HepG2 (cell line): ENCODE measurements around the gene FALEC. TPM values are rescaled to one million over a fixed set of nuclear protein-coding genes. Genes with fewer than 3 reads are reported as not detected.

Experiments
- CEBPG ChIP-seq: IDR thresholded peaks from 2 replicates; pipeline ENCODE4 v1.6.1; 2016
- FOXA3 ChIP-seq: IDR thresholded peaks from 2 replicates; pipeline ENCODE4 v1.6.1; 2016; ENCODE audit warnings: missing genetic modification reagents, missing compliant biosample characterization
- FOXJ3 ChIP-seq: sonication (generic); formaldehyde crosslinking; IDR thresholded peaks from 2 replicates; pipeline ENCODE4 v1.4.0; 2020; ENCODE audit warnings: missing genetic modification reagents, mild to moderate bottlenecking, borderline replicate concordance
- ISL2 ChIP-seq: sonication (generic); formaldehyde crosslinking; IDR thresholded peaks from 2 replicates; pipeline ENCODE4 v1.5.0; 2020; ENCODE audit warnings: missing genetic modification reagents
- KAT7 ChIP-seq: IDR thresholded peaks from 2 replicates; pipeline ENCODE4 v1.6.1; 2018; ENCODE audit warnings: borderline replicate concordance, missing compliant biosample characterization
- NCOR1 ChIP-seq: fragments of 200-600 bp; sonication (generic); IDR thresholded peaks from 2 replicates; pipeline ENCODE4 v1.7.0; 2017; ENCODE audit warnings: antibody characterized with exemption, low read length, borderline replicate concordance
- RBAK ChIP-seq: sonication (generic); formaldehyde crosslinking; IDR thresholded peaks from 2 replicates; pipeline ENCODE4 v1.5.1; 2020; ENCODE audit warnings: mild to moderate bottlenecking, missing genetic modification reagents
- SIN3A ChIP-seq: IDR thresholded peaks from 2 replicates; pipeline ENCODE4 v1.6.1; 2011; ENCODE audit warnings: low read depth, mild to moderate bottlenecking, control low read depth, low read length, borderline replicate concordance
- SIN3B ChIP-seq: fragments of 150-350 bp; IDR thresholded peaks from 2 replicates; pipeline ENCODE4 v1.6.1; 2014; ENCODE audit warnings: low read length
- SMYD3 ChIP-seq: sonication (generic); formaldehyde crosslinking; IDR thresholded peaks from 2 replicates; pipeline ENCODE4 v1.8.1; 2023; ENCODE audit warnings: mild to moderate bottlenecking, missing genetic modification reagents
- SNRNP70 ChIP-seq: fragments of 200-400 bp; formaldehyde crosslinking; IDR thresholded peaks from 2 replicates; pipeline ENCODE4 v1.6.1; 2017; ENCODE audit warnings: mild to moderate bottlenecking, low read depth, low read length, moderate library complexity
- ZFYVE20 ChIP-seq: sonication (generic); formaldehyde crosslinking; IDR thresholded peaks from 2 replicates; pipeline ENCODE4 v1.8.0; 2023; ENCODE audit warnings: low read depth, mild to moderate bottlenecking, moderate library complexity, missing genetic modification reagents, borderline replicate concordance
- ZNF121 ChIP-seq: sonication (generic); formaldehyde crosslinking; IDR thresholded peaks from 2 replicates; pipeline ENCODE4 v1.5.0; 2020; ENCODE audit warnings: mild to moderate bottlenecking, missing genetic modification reagents
- ZNF446 ChIP-seq: sonication (generic); formaldehyde crosslinking; IDR thresholded peaks from 2 replicates; pipeline ENCODE4 v1.5.0; 2020; ENCODE audit warnings: mild to moderate bottlenecking, missing genetic modification reagents
- ZNF552 ChIP-seq: sonication (generic); formaldehyde crosslinking; IDR thresholded peaks from 2 replicates; pipeline ENCODE4 v1.9.0; 2022; ENCODE audit warnings: missing genetic modification reagents, mild to moderate bottlenecking, borderline replicate concordance
- ZNF652 ChIP-seq: IDR thresholded peaks from 2 replicates; pipeline ENCODE4 v1.6.1; 2016; ENCODE audit warnings: low read depth, borderline replicate concordance
- ZNF879 ChIP-seq: sonication (generic); formaldehyde crosslinking; IDR thresholded peaks from 2 replicates; pipeline ENCODE4 v1.8.1; 2023; ENCODE audit warnings: missing genetic modification reagents
- polyA plus RNA-seq, 8 experiments: library from polyadenylated mRNA; depleted of rRNA in 3 of 8; stranded (reverse) in 7 of 8; unstranded in 1 of 8; fragments of >200 nt; fragmentation: Illumina TruSeq in 4 of 8; extraction: Trizol in 4 of 8; gene quantifications; 2 replicates each; pipeline versions ENCODE4 v1.2.1 to v1.2.3, GENCODE V29; 2011 to 2016; ENCODE audit warnings: low read depth in 4 of 8, missing spikeins in 1 of 8, mixed read lengths in 1 of 8; ENCODE audit not compliant: insufficient read depth in 1 of 8
- total RNA-seq, 5 experiments: library from RNA; depleted of rRNA; stranded (reverse); fragments of >200 nt; fragmentation: Illumina TruSeq; extraction: Trizol; gene quantifications; 2 replicates each; pipeline ENCODE4 v1.2.3, GENCODE V29; 2016; ENCODE audit warnings: low read depth in 1 of 5
- TF ChIP-seq, protein P1 (sequence below): sonication (generic); formaldehyde crosslinking; IDR thresholded peaks from 2 replicates; pipeline ENCODE4 v1.4.0; 2020; ENCODE audit warnings: missing genetic modification reagents, borderline replicate concordance
- TF ChIP-seq, protein P2 (sequence below): sonication (generic); formaldehyde crosslinking; IDR thresholded peaks from 2 replicates; pipeline ENCODE4 v1.5.0; 2020; ENCODE audit warnings: missing genetic modification reagents
- TF ChIP-seq, protein P3 (sequence below): sonication (generic); formaldehyde crosslinking; IDR thresholded peaks from 2 replicates; pipeline ENCODE4 v1.4.0; 2020; ENCODE audit warnings: missing genetic modification reagents
- TF ChIP-seq, protein P4 (sequence below): sonication (generic); formaldehyde crosslinking; IDR thresholded peaks from 2 replicates; pipeline ENCODE4 v1.8.0; 2022; ENCODE audit warnings: missing genetic modification reagents, mild to moderate bottlenecking, moderate library complexity, borderline replicate concordance

Gene FALEC
- total and polyA plus RNA-seq, 2 of the 13 experiments (the other 11 are each of a cell fraction or from before 2014, with no cell fraction given): 0.33 to 0.71 TPM

GRCh38 chr1:150575518-150576366 lies 60.2 kb downstream of the FALEC start (continued):
- TF ChIP-seq, protein P1, sequence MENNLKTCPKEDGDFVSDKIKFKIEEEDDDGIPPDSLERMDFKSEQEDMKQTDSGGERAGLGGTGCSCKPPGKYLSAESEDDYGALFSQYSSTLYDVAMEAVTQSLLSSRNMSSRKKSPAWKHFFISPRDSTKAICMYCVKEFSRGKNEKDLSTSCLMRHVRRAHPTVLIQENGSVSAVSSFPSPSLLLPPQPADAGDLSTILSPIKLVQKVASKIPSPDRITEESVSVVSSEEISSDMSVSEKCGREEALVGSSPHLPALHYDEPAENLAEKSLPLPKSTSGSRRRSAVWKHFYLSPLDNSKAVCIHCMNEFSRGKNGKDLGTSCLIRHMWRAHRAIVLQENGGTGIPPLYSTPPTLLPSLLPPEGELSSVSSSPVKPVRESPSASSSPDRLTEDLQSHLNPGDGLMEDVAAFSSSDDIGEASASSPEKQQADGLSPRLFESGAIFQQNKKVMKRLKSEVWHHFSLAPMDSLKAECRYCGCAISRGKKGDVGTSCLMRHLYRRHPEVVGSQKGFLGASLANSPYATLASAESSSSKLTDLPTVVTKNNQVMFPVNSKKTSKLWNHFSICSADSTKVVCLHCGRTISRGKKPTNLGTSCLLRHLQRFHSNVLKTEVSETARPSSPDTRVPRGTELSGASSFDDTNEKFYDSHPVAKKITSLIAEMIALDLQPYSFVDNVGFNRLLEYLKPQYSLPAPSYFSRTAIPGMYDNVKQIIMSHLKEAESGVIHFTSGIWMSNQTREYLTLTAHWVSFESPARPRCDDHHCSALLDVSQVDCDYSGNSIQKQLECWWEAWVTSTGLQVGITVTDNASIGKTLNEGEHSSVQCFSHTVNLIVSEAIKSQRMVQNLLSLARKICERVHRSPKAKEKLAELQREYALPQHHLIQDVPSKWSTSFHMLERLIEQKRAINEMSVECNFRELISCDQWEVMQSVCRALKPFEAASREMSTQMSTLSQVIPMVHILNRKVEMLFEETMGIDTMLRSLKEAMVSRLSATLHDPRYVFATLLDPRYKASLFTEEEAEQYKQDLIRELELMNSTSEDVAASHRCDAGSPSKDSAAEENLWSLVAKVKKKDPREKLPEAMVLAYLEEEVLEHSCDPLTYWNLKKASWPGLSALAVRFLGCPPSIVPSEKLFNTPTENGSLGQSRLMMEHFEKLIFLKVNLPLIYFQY: no peak
- TF ChIP-seq SMYD3 (CRISPR knock-in tag): no peak
- TF ChIP-seq ZNF121 (CRISPR knock-in tag): no peak
- TF ChIP-seq FOXA3 (CRISPR knock-in tag): peak; percentile 68
- peak; percentile 64 for TF ChIP-seq ZNF652 (CRISPR knock-in tag)
- TF ChIP-seq, protein P2, sequence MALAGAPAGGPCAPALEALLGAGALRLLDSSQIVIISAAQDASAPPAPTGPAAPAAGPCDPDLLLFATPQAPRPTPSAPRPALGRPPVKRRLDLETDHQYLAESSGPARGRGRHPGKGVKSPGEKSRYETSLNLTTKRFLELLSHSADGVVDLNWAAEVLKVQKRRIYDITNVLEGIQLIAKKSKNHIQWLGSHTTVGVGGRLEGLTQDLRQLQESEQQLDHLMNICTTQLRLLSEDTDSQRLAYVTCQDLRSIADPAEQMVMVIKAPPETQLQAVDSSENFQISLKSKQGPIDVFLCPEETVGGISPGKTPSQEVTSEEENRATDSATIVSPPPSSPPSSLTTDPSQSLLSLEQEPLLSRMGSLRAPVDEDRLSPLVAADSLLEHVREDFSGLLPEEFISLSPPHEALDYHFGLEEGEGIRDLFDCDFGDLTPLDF: peak; percentile 28; the same call in 1 of the 2 replicates
- 0 out of 2 replicates have a peak, but pooled peaks have one; percentile 15 for TF ChIP-seq ISL2 (CRISPR knock-in tag)
- TF ChIP-seq NCOR1: no peak; the same call in 1 of the 2 replicates
- TF ChIP-seq CEBPG (CRISPR knock-in tag): peak; percentile 54; the same call in 1 of the 2 replicates
- no peak for TF ChIP-seq ZNF552
- TF ChIP-seq SIN3B: no peak
- TF ChIP-seq KAT7 (CRISPR knock-in tag): no peak
- TF ChIP-seq ZNF446 (CRISPR knock-in tag): no peak
- TF ChIP-seq SNRNP70: no peak
- TF ChIP-seq, protein P3, sequence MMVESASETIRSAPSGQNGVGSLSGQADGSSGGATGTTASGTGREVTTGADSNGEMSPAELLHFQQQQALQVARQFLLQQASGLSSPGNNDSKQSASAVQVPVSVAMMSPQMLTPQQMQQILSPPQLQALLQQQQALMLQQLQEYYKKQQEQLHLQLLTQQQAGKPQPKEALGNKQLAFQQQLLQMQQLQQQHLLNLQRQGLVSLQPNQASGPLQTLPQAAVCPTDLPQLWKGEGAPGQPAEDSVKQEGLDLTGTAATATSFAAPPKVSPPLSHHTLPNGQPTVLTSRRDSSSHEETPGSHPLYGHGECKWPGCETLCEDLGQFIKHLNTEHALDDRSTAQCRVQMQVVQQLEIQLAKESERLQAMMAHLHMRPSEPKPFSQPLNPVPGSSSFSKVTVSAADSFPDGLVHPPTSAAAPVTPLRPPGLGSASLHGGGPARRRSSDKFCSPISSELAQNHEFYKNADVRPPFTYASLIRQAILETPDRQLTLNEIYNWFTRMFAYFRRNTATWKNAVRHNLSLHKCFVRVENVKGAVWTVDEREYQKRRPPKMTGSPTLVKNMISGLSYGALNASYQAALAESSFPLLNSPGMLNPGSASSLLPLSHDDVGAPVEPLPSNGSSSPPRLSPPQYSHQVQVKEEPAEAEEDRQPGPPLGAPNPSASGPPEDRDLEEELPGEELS (CRISPR knock-in tag): peak; percentile 38; the same call in 1 of the 2 replicates
- TF ChIP-seq FOXJ3 (CRISPR knock-in tag): peak; percentile 39; the same call in 1 of the 2 replicates
- no peak for TF ChIP-seq ZFYVE20 (CRISPR knock-in tag)
- no peak for TF ChIP-seq SIN3A
- TF ChIP-seq ZNF879 (CRISPR knock-in tag): no peak
- peak; percentile 82; the same call in 1 of the 2 replicates for TF ChIP-seq RBAK (CRISPR knock-in tag)
- TF ChIP-seq, protein P4, sequence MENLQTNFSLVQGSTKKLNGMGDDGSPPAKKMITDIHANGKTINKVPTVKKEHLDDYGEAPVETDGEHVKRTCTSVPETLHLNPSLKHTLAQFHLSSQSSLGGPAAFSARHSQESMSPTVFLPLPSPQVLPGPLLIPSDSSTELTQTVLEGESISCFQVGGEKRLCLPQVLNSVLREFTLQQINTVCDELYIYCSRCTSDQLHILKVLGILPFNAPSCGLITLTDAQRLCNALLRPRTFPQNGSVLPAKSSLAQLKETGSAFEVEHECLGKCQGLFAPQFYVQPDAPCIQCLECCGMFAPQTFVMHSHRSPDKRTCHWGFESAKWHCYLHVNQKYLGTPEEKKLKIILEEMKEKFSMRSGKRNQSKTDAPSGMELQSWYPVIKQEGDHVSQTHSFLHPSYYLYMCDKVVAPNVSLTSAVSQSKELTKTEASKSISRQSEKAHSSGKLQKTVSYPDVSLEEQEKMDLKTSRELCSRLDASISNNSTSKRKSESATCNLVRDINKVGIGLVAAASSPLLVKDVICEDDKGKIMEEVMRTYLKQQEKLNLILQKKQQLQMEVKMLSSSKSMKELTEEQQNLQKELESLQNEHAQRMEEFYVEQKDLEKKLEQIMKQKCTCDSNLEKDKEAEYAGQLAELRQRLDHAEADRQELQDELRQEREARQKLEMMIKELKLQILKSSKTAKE: no peak
